Measurements from ENCODE around the gene ANKS1B. TPM values are rescaled to one million over a fixed set of nuclear protein-coding genes. Genes with fewer than 3 reads are reported as not detected.
A peak's percentile ranks its signal among the peaks of the same experiment; 100 is the strongest.

Gene ANKS1B
- total RNA-seq, 4 donors from 2014 or later: 16.6 to 62.6 (median 40.2) TPM

- Histone ChIP-seq H3K4me1 (no peaks in the 10 kb centered on the region), H3K27ac (no peak overlapping the region), H3K36me3 (no peaks in the 10 kb centered on the region), H3K27me3 (no peaks in the 10 kb centered on the region), H3K4me3 (no peak overlapping the region), H3K9me3 (no peaks in the 10 kb centered on the region)
- DNase-seq: no peak
- TF ChIP-seq CTCF (IDR thresholded peaks at IDR 0.05) (no peak), POLR2A (IDR thresholded peaks at IDR 0.05) (no peak)
- intact Hi-C loops (cut with DNase I; ENCODE audit: low total_unique reads): no loop called here
Measured at GRCh38 chr12:99136516-99136915, 848.2 kb downstream of the ANKS1B start.

- no peak overlapping the region for H3K4me3 ChIP-seq
- intact Hi-C loops (cut with DNase I; ENCODE audit: low total_unique reads): no loop called here
- no peaks in the 10 kb centered on the region for H3K36me3 ChIP-seq
Measured at GRCh38 chr12:99135376-99135775, 849.4 kb downstream of the ANKS1B start.

GRCh38 chr12:99133401-99133800 lies 851.3 kb downstream of the ANKS1B start:
- Histone ChIP-seq H3K27me3 (no peaks in the 10 kb centered on the region), H3K9me3 (no peaks in the 10 kb centered on the region), H3K4me1 (no peaks in the 10 kb centered on the region), H3K4me3 (no peak overlapping the region), H3K27ac (no peak overlapping the region), H3K36me3 (no peaks in the 10 kb centered on the region)
- intact Hi-C loops (cut with DNase I; ENCODE audit: low total_unique reads): no loop called here
- TF ChIP-seq CTCF (IDR thresholded peaks at IDR 0.05) (no peak), POLR2A (IDR thresholded peaks at IDR 0.05) (no peak)
- DNase-seq: no peak

More at GRCh38 chr12:99135376-99135775, 849.4 kb downstream of the ANKS1B start:
- Histone ChIP-seq H3K27ac (no peak overlapping the region), H3K9me3 (no peaks in the 10 kb centered on the region), H3K27me3 (no peaks in the 10 kb centered on the region), H3K4me1 (no peaks in the 10 kb centered on the region)
- DNase-seq: no peak
- no peak for TF ChIP-seq CTCF (IDR thresholded peaks at IDR 0.05)
- TF ChIP-seq POLR2A (IDR thresholded peaks at IDR 0.05): no peak

- Histone ChIP-seq H3K4me1 (no peaks in the 10 kb centered on the region), H3K27ac (no peak overlapping the region)
Measured at GRCh38 chr12:99131751-99132199, 853.0 kb downstream of the ANKS1B start.

More at GRCh38 chr12:99131751-99132199, 853.0 kb downstream of the ANKS1B start:
- intact Hi-C loops (cut with DNase I; ENCODE audit: low total_unique reads): no loop called here
- H3K36me3 ChIP-seq: no peaks in the 10 kb centered on the region
- H3K4me3 ChIP-seq: no peak overlapping the region
- no peaks in the 10 kb centered on the region for H3K9me3 ChIP-seq
- TF ChIP-seq CTCF (IDR thresholded peaks at IDR 0.05) (no peak), POLR2A (IDR thresholded peaks at IDR 0.05) (no peak)
- H3K27me3 ChIP-seq: no peaks in the 10 kb centered on the region
- DNase-seq: peak in 1 of 2 donors; percentile 13
